HG03575 (cell line): ENCODE measurements around the gene GTF2IRD2.
"Not testable (repeated sequence)": the region's sequence is repeated elsewhere in the genome, so short reads cannot be mapped to it uniquely, and the experiment has no call there.

Experiments used
- ATAC-seq: cut with Tn5 transposase; IDR thresholded peaks from one replicate; pipeline ENCODE4 v1.9.1; 2021; ENCODE audit not compliant: unreplicated experiment, insufficient number of reproducible peaks, low FRiP score; ENCODE audit errors: extremely low read depth

GTF2IRD2 gene

DNA sequence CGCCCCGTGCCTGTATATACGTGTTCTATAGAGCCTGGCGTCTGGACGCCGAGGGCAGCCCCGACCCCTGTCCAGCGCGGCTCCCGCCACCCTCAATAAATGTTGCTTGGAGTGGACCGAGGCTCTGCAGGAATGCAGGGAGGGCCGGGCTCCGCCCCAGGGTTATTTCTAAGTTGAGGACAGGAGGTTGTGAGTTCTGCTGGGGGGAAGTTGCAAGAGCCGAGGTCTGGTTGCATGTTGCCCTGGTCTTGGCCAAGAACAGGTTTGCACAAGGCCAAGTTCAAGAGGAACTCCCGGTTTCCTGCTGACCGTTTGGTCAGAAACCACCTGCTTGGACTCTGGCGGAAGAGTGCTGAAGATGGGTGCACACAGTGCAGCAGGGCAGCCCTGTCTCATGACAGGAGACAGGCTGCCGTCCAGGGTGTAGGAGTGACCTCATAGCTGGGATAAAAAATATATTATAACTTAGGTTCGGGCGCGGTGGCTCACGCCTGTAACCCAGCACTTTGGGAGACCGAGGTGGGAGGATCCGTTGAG lies 62.1 kb downstream of the GTF2IRD2 start:
- not testable (repeated sequence) for ATAC-seq

DNA sequence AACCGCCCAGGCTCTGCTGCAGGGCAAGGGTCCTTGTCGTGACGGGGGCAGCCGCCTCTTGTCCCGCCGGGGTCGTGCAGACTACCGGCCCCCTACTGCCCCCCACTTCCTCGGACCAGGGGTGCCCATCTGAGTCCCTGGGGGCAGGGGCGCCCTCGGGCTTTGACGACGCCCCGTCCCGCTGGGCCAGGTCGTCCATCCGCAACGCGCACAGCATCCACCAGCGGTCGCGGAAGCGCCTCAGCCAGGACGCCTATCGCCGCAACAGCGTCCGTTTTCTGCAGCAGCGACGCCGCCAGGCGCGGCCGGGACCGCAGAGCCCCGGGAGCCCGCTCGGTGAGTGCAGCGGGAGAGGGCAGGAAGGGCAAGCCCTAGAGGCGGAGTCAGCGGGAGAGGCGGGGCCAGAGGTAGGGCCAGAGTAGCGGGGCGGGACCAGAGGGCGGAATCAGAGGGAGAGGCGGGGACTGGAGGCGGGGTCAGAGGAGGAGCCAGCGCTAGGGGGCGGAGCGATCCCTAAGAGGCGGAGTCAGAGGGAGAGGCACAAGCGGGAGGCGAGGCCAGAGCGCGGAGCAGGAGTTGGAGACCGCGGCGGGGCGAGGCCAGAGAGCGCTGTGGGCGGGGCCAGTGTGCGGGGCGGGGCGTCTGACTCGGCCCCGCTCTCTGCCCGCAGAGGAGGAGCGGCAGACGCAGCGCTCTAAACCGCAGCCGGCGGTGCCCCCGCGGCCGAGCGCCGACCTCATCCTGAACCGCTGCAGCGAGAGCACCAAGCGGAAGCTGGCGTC lies 62.8 kb downstream of the GTF2IRD2 start:
- peak; percentile 51 for ATAC-seq

DNA sequence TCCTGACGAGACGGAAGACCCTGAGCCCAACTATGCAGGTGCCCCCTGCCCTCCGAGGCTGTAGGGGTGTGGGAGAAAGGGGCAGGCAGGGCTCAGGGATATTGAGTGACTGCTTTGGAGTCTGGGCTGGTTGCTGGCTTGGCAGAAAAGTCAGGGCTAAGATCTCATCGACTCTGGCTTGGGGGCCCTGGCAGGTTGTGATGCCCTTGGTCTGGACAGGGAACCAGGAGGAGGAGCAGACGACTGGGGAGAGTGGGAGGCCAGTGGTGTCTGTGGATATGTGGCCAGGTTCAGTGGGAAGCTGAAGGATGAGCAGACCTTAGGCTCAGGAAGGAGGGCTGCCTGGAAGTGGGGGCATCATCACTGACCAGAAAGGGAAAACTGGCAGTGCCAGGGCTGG lies 67.8 kb downstream of the GTF2IRD2 start:
- not testable (repeated sequence) for ATAC-seq

DNA sequence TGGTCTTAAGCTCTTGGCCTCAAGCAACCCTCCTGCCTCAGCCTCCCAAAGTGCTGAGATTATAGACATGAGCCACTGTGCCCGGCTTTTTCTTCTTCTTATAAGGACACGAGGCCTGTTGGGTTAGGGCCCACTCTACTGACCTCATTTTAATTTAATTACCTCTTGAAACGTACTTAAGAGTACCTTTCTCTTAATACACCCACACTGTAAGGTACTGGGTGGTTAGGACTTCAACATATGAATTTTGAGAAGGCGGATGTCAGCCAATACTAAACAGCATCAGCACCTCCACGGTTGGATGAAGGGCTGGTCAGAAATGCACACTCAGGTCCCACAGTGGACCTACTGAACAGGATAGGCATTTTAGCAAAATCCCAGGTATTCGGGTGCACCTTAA lies 69.7 kb downstream of the GTF2IRD2 start:
- not testable (repeated sequence) for ATAC-seq

DNA sequence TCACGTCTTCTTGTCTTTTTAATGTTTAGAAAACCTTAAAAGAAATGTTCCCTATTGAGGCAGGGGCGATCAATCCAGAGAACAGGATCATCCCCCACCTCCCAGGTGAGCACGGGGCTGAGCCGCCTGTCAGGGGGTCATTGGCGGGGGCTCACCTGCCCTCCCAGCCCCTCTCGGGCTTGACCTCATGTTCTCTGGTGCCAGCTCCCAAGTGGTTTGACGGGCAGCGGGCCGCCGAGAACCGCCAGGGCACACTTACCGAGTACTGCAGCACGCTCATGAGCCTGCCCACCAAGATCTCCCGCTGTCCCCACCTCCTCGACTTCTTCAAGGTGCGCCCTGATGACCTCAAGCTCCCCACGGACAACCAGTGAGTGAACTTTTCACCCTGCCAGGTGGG lies 72.4 kb downstream of the GTF2IRD2 start:
- ATAC-seq, result not testable (repeated sequence)

DNA sequence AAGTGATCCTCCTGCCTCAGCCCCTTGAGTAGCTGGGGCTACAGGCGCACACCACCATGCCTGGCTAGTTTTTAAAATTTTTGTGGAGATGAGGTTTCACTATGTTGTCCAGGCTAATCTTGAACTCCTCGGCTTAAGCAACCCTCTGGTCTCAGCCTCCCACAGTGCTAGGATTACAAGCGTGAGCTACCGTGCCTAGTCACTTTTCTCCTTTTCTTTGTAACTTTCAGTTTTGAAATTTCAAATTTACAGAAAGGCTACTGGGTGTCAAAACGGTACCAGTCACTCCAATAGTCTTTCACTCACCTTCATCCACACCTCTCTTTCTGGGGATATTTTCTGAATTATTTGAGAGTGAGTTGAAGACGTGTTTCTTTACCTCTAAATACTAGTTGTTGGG lies 76.3 kb downstream of the GTF2IRD2 start:
- not testable (repeated sequence) for ATAC-seq

DNA sequence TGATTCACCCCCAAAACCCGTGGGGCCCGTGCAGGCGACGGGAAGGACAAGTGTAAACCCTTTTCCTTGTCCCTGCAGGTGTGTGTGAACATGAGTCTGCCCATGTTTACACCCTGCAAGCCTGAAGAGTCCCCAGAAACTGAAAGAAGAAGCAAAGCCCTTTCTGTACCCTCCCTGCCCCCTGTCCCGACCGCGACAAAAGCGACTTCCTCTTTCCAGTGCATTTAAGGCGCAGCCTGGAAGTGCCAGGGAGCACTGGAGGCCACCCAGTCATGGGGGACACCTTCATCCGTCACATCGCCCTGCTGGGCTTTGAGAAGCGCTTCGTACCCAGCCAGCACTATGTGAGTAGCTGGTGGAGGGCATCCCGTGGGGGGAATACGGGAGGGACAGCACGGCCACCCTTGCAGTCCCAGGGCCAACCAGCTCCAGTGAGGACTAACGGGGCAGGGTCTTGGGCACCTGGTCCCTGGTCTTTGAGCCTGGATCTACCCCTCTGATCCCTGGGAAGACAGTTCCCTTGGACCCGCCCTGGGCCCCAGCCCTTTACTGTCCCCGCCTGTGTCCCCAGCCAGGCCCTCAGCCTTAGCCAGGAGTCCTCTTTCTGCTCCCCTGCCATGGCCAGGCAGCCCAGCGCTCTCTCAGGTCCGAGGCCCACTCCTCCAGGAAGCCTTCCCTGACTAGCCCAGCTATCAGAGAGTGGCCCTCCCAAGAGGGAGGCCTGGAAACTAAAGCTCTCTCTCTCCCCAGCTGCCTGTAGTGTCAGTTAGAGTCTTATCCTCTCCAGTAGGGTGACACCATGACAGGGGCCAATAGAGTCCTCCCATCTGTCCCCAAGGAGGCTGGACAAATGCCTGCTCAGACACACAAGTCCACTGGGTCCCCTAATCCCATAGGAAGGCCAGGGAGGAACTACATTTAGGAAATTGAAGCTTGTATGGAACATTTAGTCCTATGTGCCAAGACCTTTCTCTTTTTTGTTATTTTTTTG lies 77.3 kb downstream of the GTF2IRD2 start, which contains the start of gene NCF1:
NCF1 (plus strand) TSS at position 252 of the 991 bp plus-strand sequence; CDS start at position 273, 21 bp downstream.
- not testable (repeated sequence) for ATAC-seq

DNA sequence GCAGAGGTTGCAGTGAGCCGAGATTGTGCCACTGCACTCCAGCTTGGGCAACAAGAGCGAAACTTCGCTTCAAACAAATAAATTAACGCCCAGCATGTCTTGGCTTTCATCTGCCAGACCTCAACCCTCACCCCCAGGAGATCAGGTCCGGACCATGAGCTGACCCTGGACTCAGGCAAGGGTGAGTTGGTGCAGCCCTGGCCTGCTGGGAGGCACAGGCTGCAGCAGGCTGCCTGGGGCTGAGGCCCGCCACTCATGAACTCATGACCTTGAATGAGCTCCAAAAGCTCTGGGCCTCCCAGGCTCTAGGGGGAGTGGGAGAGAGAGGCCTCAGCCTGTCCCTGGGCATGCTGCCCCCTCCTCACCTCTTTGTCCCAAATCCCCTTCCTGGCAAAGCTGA lies 79.3 kb downstream of the GTF2IRD2 start:
- ATAC-seq, result not testable (repeated sequence)

DNA sequence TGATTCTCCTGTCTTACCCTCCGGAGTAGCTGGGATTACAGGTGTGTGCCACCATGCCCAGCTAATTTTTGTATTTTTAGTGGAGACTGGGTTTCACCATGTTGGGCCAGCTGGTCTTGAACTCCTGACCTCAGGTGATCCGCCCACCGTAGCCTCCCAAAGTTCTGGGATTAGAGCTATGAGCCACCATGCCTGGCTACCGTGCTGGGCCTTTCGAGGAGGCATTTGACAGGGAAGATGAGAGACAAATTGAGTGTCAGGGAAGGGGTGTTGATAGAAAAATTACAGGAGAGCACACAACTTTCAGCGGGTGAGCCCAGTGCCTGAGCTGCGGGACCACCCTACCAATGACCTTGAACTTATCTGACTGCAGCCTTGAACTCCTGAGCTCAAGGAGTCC lies 81.3 kb downstream of the GTF2IRD2 start:
- ATAC-seq, result not testable (repeated sequence)

DNA sequence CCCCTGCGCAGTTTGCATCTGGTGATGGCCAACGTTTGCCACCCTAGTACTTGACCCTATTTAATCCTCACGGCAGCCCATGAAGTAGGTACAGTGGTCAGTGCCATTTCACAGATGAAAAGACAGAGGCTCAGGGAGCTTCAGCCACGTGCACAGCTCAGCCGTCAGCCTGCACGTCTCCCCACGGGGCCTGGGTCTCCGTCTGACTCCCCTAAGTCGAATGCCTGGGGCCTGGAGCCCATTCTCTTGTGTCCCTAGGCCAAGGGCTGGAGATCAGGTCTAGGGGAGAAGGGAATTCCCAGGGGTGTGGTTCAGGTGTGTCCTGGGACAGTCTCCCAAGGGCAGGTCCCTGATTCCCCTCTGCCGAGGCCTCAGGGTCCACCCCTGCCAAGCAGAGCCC lies 84.4 kb downstream of the GTF2IRD2 start:
- not testable (repeated sequence) for ATAC-seq

DNA sequence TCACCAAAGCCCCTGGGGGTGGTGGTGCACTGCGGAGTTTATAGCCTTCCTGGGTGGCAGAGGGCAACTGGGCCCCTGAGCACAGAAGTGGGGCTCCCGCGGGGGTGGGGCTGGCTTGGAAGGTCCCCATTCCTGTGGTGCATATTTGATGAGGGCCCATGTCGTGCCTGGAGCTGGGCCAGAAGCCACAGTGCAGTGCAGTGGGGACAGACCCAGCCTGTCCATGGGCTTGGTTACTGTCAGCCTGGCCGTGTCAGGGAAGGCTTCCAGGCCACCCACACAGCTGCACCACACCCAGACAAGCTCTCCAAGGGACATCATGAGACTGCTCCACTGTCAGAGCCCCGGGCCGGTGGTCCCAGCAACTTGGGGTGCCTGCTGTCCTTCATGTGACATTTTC lies 84.9 kb downstream of the GTF2IRD2 start:
- ATAC-seq, result not testable (repeated sequence)

DNA sequence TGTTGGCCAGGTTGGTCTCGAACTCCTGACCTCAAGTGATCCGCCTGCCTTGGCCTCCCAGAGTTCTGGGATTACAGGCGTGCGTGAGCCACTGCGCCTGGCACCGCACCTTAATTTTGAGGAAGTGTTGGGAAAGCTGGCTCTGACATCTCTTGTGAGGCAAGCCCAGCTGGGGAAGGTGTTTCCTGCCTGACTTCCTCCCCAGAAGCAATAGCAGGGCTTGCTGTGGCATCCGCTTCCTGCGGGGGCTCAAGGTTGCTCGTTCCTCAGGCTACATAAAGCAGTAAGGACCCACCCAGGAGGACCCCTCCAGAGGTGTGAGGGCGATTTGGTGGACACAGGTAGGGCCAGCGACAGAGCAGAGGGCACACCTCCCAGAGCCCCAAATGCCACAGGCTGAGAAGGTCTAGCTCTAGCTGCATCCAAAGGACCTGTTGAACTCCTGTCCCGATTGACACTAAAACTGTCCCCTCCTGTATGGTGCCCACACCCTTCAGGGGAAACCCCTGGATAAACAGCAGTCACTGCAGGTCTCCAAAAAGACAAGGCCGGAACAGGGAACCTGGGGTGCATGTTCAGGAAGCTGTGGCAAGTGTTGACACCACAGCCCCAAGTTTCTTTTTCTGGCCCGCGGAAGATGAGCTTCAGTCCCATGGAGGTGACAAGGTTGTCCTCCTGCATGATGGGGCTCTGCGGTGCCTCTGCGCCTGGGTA lies 86.0 kb downstream of the GTF2IRD2 start:
- ATAC-seq, result not testable (repeated sequence)

DNA sequence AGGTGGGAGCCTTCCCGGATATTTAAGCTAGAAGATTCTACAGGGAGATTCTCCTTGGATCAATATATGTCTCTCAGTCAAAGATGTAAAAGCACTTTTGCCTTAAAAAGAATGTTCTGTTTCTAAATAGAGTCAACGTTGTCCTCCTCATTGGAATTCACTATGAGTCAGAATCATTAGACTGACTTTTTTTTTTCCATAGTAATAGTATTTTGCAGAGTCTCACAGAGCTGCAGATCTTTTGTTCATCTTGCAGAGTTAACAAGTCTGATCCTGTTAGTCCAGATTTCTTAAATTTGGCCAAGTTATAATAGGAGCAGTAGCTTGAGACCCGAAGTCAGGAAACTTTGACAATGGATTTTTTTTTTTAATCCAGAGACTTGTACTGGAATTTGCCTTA lies 92.4 kb downstream of the GTF2IRD2 start:
- not testable (repeated sequence) for ATAC-seq

DNA sequence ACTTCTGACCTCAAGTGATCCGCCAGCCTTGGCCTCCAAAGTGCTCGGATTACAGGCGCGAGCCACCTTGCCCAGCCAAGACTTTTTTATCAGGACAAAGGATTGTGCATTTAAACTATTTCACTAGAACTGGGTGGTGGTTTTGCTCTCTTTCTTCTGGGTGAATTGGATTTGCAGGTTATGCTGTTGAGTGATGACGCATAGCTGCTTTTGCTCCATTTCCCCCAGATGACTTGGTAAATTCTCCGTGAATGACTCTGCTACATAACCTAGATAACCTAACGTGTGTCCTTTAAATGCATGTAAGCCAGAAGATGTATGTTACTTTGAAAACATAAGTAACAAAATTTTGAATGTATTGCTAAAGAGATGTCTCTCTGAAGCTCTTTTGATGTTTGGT lies 93.1 kb downstream of the GTF2IRD2 start:
- ATAC-seq, result not testable (repeated sequence)

DNA sequence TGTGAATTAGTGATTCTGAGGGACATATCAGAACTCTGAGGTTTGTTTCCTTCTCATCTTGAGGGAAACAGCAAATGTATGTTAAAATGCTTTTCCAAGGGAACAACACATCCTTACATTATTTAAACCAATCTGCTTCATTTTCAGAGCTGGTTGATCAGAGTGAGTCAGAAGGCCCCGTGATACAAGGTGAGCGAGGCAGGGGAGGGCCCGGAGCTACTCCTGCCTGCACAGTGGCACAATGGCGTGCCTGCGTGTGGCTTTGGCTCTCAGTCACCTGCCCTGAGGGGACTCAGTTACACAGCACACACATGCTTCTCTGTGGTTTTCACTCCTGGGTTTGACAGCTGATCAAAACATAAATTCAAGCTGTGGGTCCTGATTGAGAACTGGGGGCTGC lies 94.7 kb downstream of the GTF2IRD2 start:
- ATAC-seq, result not testable (repeated sequence)

DNA sequence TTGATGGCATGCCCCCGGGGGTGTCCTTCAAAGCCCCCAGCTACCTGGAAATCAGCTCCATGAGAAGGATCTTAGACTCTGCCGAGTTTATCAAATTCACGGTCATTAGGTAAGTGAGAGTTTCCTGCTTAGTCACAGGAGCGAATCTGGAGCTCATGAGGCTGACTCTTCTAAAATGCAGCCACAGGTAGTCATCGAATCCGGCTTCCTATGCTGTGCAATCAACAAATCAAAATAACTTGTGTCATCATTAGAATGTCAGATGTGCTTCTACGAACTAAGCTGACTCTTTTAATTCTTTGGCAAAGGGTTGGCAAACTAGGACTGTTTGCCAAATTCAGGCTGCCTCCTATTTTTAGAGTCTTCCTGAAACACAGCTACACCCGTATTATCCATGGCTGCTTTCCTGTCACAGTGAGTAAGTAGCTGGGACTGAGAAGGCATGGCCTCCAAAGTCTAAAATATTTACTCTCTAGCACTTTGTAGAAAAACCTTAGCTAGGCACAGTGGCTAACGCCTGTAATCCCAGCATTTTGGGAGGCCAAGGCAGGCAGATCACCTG lies 97.4 kb downstream of the GTF2IRD2 start:
- not testable (repeated sequence) for ATAC-seq
